Sigmoid colon (tissue), 4 donors: ENCODE data around the gene MKRN2OS.

Source experiments
- CTCF ChIP-seq, 4 experiments: fragments of 450-650 bp in 3 of 4; fragments of 200-600 bp in 1 of 4; IDR thresholded peaks; one replicate each; pipeline ENCODE4 v1.5.1; 2016 to 2019; ENCODE audit warnings: antibody characterized with exemption in 4 of 4, mild to moderate bottlenecking in 3 of 4, moderate library complexity in 2 of 4
- EP300 ChIP-seq, 4 donors: sonication (generic); formaldehyde crosslinking; IDR thresholded peaks; one replicate each; pipeline ENCODE4 v1.6.1; 2017; ENCODE audit warnings: antibody characterized with exemption in 4 of 4
- POLR2A ChIP-seq, 2 donors: fragments of 450-650 bp; IDR thresholded peaks; one replicate each; pipeline ENCODE4 v1.6.1; 2016; ENCODE audit warnings: antibody characterized with exemption in 2 of 2, mild to moderate bottlenecking in 2 of 2, moderate library complexity in 2 of 2
- POLR2AphosphoS5 ChIP-seq, 4 donors: sonication (generic); formaldehyde crosslinking; IDR thresholded peaks; one replicate each; pipeline ENCODE4 v1.6.1; 2017; ENCODE audit warnings: antibody characterized with exemption in 4 of 4

DNA sequence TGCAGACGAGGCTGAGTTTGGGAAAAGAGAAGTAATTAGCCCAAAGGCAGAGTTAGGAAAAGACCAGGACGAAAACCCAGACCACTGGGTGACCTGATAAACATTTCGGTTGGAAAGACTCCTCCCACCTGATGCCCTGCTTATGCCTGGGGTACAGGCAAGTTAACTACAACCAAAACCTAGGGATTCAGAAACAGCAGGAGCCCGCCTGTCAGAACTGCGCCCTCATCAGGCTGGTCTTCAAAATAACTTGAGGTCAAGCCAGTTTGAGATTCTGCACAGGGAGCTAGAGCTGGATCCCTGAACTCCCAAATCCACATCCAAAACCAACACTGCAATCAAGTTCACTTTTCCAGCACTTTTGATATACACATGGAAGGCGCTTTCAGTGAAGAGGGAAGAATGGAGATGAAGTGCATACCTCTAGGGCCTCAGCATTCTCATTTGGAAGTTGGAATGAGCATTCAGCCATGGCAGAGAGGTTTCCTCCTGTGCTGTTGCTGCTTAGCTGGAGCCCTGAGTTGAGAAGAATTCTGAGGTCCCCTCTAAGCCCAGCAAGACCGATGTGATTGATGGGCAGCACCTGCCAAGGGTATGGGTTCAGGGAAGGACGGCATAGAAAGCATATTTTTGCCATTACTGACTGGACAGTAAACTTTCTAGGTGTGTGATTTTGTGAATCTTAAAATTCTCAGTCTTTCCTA, 49.4 kb downstream of the MKRN2OS start:
- no peak for TF ChIP-seq CTCF (IDR thresholded peaks at IDR 0.05)
- no peak for TF ChIP-seq EP300 (IDR thresholded peaks at IDR 0.05)
- TF ChIP-seq POLR2AphosphoS5 (IDR thresholded peaks at IDR 0.05) = no peak
- no peak for TF ChIP-seq POLR2A (IDR thresholded peaks at IDR 0.05)
